Measurements from ENCODE around the gene ART4. TPM values are rescaled to one million over a fixed set of nuclear protein-coding genes. Genes with fewer than 3 reads are reported as not detected.

ART4 gene
- total RNA-seq, 4 donors from 2014 or later = 0.13 to 0.18 TPM; not detected in 2

GRCh38 chr12:14868916-14869506 lies 25.7 kb upstream of the ART4 start:
- Histone ChIP-seq H3K9me3 (no peaks in the 10 kb centered on the region), H3K27ac (no peak overlapping the region), H3K27me3 (no peaks in the 10 kb centered on the region), H3K4me3 (no peak overlapping the region), H3K4me1 (no peaks in the 10 kb centered on the region), H3K36me3 (no peaks in the 10 kb centered on the region)
- TF ChIP-seq POLR2A (IDR thresholded peaks at IDR 0.05) = no peak
- TF ChIP-seq, protein P1, sequence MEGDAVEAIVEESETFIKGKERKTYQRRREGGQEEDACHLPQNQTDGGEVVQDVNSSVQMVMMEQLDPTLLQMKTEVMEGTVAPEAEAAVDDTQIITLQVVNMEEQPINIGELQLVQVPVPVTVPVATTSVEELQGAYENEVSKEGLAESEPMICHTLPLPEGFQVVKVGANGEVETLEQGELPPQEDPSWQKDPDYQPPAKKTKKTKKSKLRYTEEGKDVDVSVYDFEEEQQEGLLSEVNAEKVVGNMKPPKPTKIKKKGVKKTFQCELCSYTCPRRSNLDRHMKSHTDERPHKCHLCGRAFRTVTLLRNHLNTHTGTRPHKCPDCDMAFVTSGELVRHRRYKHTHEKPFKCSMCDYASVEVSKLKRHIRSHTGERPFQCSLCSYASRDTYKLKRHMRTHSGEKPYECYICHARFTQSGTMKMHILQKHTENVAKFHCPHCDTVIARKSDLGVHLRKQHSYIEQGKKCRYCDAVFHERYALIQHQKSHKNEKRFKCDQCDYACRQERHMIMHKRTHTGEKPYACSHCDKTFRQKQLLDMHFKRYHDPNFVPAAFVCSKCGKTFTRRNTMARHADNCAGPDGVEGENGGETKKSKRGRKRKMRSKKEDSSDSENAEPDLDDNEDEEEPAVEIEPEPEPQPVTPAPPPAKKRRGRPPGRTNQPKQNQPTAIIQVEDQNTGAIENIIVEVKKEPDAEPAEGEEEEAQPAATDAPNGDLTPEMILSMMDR (IDR thresholded peaks at IDR 0.05) = no peak
- DNase-seq = no peak

- TF ChIP-seq POLR2A (IDR thresholded peaks at IDR 0.05) = no peak
- TF ChIP-seq, protein P1 (IDR thresholded peaks at IDR 0.05) = no peak
- H3K27me3 ChIP-seq = no peaks in the 10 kb centered on the region
- no peaks in the 10 kb centered on the region for H3K4me1 ChIP-seq
- no peak overlapping the region for H3K4me3 ChIP-seq
- no peak overlapping the region for H3K27ac ChIP-seq
- no peaks in the 10 kb centered on the region for H3K36me3 ChIP-seq
- no peaks in the 10 kb centered on the region for H3K9me3 ChIP-seq
- no peak for DNase-seq
These were observed 17.2 kb upstream of the ART4 start for GRCh38 chr12:14860490-14860889.

- no peak for DNase-seq
- Histone ChIP-seq H3K36me3 (no peaks in the 10 kb centered on the region), H3K27ac (no peak overlapping the region), H3K4me3 (no peak overlapping the region), H3K4me1 (no peaks in the 10 kb centered on the region), H3K27me3 (no peaks in the 10 kb centered on the region), H3K9me3 (no peaks in the 10 kb centered on the region)
- TF ChIP-seq, protein P1 (IDR thresholded peaks at IDR 0.05) = no peak
- no peak for TF ChIP-seq POLR2A (IDR thresholded peaks at IDR 0.05)
These were observed 15.2 kb upstream of the ART4 start for GRCh38 chr12:14858513-14858912.

DNA sequence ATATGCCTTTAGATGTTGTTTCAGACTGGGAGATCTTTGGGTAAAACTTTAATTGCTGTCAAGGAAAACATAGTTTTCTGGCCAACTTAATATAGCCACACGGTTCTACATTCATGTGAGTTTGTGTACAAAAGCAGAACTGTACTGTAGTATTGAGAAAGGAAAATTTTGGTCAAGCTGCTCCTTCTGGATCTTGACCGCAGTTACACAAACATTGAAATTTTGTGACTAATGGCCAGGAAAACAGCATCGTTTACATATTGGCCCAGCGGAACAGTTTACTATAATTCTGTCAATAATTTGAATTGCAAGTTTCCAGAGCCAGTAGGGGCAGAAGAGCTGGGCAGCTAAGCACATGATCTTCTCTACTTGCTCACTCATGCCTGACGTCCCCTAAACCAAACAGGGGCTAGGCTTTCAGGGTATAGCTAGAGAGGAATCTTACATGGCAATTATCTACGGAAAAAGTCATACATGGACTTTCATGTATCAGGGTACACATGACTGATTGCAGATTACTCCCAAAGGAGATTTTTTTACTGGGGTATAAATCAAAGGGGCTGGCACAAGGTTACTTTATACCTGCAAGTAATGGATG lies 11.4 kb upstream of the ART4 start:
- no peak overlapping the region for H3K27ac ChIP-seq
- no peaks in the 10 kb centered on the region for H3K27me3 ChIP-seq
- H3K9me3 ChIP-seq = no peaks in the 10 kb centered on the region
- H3K4me3 ChIP-seq = no peak overlapping the region
- no peak for TF ChIP-seq POLR2A (IDR thresholded peaks at IDR 0.05)
- TF ChIP-seq, protein P1 (IDR thresholded peaks at IDR 0.05) = no peak
- no peaks in the 10 kb centered on the region for H3K36me3 ChIP-seq
- DNase-seq = no peak
- no peaks in the 10 kb centered on the region for H3K4me1 ChIP-seq

DNA sequence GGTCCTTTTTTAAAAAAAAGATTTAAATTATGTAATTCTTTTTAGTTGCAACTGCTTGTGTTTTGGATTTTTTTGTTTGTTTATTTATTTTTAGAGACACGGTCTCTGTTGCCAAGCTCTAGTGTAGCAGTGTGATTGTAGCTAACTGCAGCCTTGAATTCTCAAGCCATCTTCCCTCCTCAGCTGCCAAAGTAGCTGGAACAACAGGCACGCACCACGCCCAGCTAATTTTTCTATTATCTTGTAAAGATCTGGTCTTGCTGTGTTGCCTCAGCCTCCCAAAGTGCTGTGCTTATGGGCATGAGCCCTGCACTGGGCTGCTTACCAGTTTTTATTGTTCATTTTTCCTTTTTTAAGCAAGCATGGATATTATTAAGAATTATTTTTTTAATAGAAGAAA lies 10.6 kb upstream of the ART4 start:
- H3K27ac ChIP-seq = no peak overlapping the region
- TF ChIP-seq, protein P1 (IDR thresholded peaks at IDR 0.05) = no peak
- TF ChIP-seq POLR2A (IDR thresholded peaks at IDR 0.05) = no peak
- no peaks in the 10 kb centered on the region for H3K9me3 ChIP-seq
- H3K4me1 ChIP-seq = no peaks in the 10 kb centered on the region
- H3K4me3 ChIP-seq = no peak overlapping the region
- no peak for DNase-seq
- no peaks in the 10 kb centered on the region for H3K36me3 ChIP-seq
- no peaks in the 10 kb centered on the region for H3K27me3 ChIP-seq

Measured in Peyer's patch (tissue), 4 donors.